ENCODE measurements around the gene CAPN8.

GRCh38 chr1:223621312-223621734, 44.2 kb downstream of the CAPN8 start:
- TF ChIP-seq EZH2 (IDR thresholded peaks at IDR 0.05; ENCODE audit: low read length): no peak
- TF ChIP-seq CTCF (optimal IDR thresholded peaks at IDR 0.05 in 1 of 3, IDR thresholded peaks at IDR 0.05 in 1 of 3, conservative IDR thresholded peaks at IDR 0.05 in 1 of 3; ENCODE audit: extremely low read depth in 1 of 3, insufficient read depth in 2 of 3, low read length in 3 of 3): no peak
